NCI-H460 (cell line): ENCODE data around the gene INPP4B. TPM values are rescaled to one million over a fixed set of nuclear protein-coding genes. Genes with fewer than 3 reads are reported as not detected.
"Not testable (repeated sequence)": the region's sequence is repeated elsewhere in the genome, so short reads cannot be mapped to it uniquely, and the experiment has no call there.

Source experiments
- DNase-seq: peaks from one replicate; pipeline ENCODE4 v3.0.0-alpha.2; 2016; ENCODE audit warnings: low read depth; ENCODE audit errors: extremely low read depth
- total RNA-seq: library from RNA; depleted of rRNA; stranded (reverse); fragments of >200 nt; shearing (Covaris generic); gene quantifications from 2 replicates; pipeline ENCODE4 v1.2.3, GENCODE V29; 2014

Gene INPP4B
- total RNA-seq, 1 experiment from 2014 or later = 3.9 TPM

GRCh38 chr4:142826503-142827241 is 19.4 kb downstream of the INPP4B start:
- DNase-seq = no peak

- no peak for DNase-seq
These were observed 21.7 kb downstream of the INPP4B start for GRCh38 chr4:142824368-142824767.

- no peak for DNase-seq
These were observed 22.3 kb downstream of the INPP4B start for GRCh38 chr4:142823796-142824195.

- no peak for DNase-seq
These were observed 27.6 kb downstream of the INPP4B start for GRCh38 chr4:142818476-142818875.

GRCh38 chr4:142818031-142818430 is 28.1 kb downstream of the INPP4B start:
- DNase-seq = no peak

GRCh38 chr4:142817442-142817841 is 28.7 kb downstream of the INPP4B start:
- DNase-seq = peak; percentile 1

GRCh38 chr4:142815834-142816233 is 30.3 kb downstream of the INPP4B start:
- no peak for DNase-seq

- DNase-seq = no peak
These were observed 32.7 kb downstream of the INPP4B start for GRCh38 chr4:142813388-142813787.

- no peak for DNase-seq
These were observed 34.0 kb downstream of the INPP4B start for GRCh38 chr4:142812091-142812490.

- no peak for DNase-seq
These were observed 35.1 kb downstream of the INPP4B start for GRCh38 chr4:142811034-142811433.

GRCh38 chr4:142809559-142809958 is 36.5 kb downstream of the INPP4B start:
- DNase-seq = no peak

- DNase-seq = not testable (repeated sequence)
These were observed 42.2 kb downstream of the INPP4B start for GRCh38 chr4:142803879-142804278.

- no peak for DNase-seq
These were observed 44.1 kb downstream of the INPP4B start for GRCh38 chr4:142801966-142802365.

- no peak for DNase-seq
These were observed 65.0 kb downstream of the INPP4B start for GRCh38 chr4:142781114-142781513.

- DNase-seq = no peak
These were observed 67.2 kb downstream of the INPP4B start for GRCh38 chr4:142778900-142779299.

GRCh38 chr4:142778430-142778829 is 67.7 kb downstream of the INPP4B start:
- DNase-seq = no peak

GRCh38 chr4:142777045-142777743 is 68.9 kb downstream of the INPP4B start:
- DNase-seq = no peak

GRCh38 chr4:142776026-142776425 is 70.1 kb downstream of the INPP4B start:
- DNase-seq = no peak

- no peak for DNase-seq
These were observed 72.6 kb downstream of the INPP4B start for GRCh38 chr4:142773505-142773904.

GRCh38 chr4:142762280-142762679 is 83.8 kb downstream of the INPP4B start:
- DNase-seq = no peak

- no peak for DNase-seq
These were observed 93.8 kb downstream of the INPP4B start for GRCh38 chr4:142752202-142752786.
